ENCODE measurements around the gene PPM1H.
A peak's percentile ranks its signal among the peaks of the same experiment; 100 is the strongest.
"Not testable (repeated sequence)": the region's sequence is repeated elsewhere in the genome, so short reads cannot be mapped to it uniquely, and the experiment has no call there.

Gene PPM1H

DNA sequence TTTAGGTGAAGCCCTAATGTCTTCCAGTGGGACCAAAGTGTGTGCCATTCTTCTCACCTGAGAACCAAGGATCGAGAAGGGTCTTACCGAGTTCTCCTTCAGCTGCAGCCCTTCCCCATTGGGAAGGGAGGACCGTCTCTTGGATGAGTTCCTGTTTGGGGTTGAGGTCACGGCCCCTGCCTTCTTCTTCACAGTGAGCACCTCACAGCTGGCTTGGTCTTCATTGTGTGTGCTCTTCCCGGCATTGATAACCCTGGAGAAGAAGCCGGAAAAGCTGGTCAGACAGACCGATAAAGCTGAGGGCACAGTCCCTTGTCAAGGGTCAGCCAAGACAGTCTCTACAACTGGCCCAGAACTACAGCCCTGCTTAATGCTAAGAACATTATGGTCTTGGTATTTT lies 102.9 kb downstream of the PPM1H start:
- no peak for DNase-seq

DNA sequence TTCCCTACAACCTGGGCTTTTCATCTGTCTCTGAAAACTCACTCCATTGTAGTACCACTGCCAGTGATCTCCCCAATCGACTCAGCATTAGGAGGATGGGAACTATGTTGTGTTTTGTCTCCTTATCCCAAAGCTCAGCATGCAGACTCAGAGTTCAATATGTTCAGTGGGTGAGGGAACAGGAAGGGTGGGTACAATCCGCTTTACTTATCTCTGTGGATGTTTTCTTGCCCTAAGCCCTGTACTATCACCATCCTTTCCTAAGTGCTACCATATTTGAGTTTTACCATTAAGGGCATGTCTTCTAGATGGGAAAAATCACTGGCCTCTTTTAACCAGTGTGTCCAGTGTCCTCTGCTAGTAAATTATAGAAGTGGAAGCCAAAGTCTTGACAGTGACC lies 107.1 kb downstream of the PPM1H start:
- DNase-seq: no peak

DNA sequence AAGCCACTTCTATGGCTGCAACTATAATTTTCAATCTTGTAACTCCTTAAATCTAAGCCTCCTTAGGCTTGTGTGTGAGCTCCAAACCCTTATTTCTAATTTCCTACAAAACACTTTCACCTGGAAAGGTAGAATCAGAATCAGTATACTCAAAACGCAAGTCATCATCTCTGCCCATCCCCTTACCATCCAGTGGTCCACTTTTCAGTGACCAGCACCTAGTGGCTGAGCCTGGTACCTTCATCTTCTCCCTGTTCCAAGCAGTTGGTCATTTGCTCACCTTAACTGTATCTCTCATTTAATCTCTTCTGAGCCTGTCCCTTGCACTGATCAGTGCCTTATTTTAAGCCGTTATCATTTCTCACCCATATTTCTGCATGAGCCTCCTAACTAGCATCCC lies 107.9 kb downstream of the PPM1H start:
- DNase-seq: no peak

DNA sequence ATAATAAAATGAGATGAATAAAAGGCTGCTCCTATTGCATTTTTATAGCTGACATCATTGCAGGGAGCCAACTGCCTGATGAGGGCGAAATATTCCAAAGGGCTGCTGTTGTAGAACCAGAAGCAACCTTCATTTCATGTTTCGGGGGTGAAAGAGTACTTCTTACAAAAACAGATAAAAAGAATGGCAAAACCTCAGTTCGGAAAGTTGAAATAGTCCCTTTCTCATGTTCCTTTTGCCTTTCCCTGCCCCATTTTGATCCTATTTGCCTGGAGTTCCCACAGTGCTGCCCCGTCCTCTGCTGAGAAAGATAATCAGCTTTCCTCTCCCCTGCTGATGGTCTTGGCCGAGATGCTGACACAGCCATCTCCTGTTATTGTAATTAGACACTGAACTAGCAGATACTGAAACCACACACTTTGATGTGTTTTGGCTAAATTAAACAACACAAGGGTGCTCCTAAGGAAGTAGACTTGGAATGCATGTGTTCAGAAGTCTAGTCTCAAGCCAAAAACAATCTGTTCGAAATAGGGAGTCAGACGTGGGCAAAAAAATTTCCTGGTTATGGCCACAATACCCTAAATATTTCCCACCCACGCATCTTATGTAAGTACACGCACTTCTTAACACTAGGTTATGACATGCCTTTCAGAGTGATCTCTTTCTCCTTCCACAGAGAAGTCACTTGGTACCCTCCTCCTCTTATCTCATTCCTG lies 117.2 kb downstream of the PPM1H start:
- DNase-seq: no peak

DNA sequence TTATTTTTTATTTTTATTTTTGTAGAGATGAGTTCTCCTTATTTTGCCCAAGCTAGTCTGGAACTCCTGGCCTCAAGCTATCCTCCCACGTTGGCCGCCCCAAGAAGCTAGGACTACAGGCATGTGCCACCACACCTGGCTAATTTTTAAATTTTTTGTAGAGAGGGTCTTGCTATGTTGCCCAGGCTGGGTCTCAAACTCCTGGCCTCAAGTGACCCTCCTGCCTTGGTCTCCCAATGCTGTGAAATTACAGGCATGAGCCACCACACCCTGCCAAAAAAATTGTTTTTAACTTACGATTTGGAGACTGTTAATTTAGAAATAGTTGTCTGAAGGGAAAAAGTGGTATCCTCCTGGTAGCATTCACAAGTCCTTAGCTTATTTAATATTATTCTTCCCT lies 120.7 kb downstream of the PPM1H start:
- no peak for DNase-seq

DNA sequence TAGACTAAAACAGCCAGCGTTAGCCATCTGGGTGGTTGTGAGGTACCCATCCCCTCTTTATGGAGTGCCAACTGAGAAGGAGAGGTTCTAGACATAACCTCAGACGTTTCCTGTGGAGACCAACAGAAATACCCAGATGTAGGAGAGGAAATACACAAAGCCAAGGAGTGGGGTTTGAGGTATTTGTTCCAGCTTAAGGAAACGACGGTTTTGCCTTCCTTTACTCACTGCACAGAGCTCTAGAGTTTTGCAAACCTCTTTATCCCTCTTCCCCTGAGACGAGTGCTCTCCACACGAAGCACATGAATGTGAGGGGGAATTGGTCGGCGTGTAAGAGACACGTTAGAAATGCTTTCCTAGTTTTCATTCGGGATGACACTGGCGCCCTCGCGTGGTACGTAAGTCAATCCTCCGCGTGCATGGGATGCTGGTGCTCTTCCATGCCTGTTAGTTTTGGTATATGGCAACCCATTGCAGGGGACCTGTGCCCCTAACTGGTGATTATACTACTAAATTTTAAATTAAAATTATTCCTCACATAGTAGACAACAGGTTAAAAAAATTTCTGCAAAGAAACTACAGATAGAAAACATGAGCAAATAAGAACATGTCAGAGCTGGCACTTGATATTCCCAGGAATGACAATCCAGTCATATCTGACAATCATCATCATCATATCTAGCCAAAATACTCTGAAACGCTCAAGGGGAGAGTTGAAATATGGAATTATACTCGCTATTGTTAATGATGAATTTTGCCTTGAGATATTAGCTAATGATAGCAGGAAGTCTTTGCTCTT lies 121.7 kb downstream of the PPM1H start:
- DNase-seq: no peak

DNA sequence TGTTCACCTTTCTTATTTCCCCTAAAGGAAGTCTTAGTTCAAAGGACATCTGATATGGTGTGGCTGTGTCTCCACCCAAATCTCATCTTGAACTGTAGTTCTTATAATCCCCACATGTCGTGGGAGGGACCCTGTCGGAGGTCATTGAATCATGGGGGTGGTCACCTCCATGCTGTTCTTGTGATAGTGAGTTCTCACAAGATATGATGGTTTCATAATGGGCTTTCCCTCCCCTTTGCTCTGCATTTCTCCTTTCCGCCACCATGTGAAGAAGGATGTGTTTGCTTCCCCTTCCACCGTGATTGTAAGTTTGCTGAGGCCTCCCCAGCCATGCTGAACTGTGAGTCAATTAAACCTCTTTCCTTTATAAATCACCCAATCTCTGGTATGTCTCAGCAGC lies 123.5 kb downstream of the PPM1H start:
- DNase-seq: not testable (repeated sequence)

DNA sequence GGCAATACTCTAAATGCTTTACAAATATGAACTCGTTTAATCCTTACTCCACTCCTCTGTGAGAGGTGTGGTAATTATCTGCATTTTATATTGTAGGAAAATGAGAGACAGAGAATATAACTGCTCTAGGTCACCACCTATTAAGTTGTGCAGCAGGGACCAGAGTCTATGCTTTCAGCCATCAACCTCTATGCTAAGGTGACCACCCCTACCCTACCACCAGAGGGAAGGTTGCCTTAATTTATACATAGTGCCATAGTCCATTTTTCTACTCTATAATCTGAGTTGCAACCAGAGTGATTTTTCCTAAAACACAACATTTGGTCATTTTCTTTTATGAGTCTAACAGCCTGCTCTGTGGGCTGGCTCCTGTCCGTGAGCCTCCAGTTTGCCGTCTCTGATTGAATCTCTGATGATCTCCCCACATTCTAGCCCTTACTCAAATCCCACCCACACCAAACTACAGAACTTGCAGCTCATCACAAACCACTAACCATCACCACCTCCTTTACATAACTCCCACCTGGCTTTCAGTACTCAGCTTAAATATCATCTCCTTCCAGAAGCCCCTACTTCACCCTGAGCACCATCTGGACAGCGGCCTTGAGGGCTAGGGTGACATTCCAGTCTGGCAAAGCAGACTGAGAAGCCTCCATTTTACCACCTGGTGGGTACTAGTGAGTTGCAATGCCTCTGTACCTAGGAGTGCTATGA lies 126.6 kb downstream of the PPM1H start:
- no peak for DNase-seq

DNA sequence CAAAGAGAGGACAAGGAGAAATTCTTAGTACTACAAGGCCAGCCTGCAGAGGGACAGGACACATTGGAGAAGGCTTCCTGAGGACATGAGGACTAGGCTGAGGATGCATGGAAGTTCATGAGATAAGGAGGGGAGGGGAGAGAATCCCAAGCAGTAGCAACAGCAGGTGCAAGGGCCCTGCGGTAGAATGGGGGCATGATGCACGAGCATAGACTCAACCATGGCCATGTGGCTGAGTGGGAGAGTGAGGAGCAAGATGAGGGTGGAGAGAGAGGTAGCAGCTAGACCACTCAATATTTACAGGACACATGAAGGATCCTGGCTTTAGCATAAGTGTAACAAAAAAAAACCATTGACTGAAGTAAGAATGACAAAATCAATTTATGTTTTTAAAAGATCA lies 128.1 kb downstream of the PPM1H start:
- no peak for DNase-seq

DNA sequence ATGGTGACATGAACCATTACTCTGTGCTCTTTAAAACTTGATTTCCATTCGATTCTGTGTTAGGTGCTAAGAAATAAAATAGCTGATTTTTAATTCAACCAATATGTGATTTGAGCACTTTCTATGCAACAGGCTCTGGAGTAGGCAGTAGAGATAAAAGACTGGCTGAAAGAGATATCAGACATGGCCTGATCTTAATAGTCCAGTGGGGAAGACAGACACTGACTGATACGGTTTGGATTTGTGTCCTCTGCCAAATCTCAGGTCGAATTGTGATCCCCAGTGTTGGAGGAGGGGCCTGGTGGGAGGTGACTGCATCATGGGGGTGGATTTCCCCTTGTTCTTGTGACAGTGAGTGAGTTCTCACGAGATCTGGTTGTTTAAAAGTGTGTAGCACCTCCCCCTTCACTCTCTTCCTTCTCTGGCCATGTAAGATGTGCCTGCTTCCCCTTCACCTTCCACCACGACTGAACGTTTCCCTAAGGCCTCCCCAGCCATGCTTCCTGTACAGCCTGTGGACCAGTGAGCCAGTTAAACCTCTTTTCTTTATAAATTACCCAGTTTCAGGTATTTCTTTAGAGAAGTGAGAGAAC lies 128.6 kb downstream of the PPM1H start:
- no peak for DNase-seq

DNA sequence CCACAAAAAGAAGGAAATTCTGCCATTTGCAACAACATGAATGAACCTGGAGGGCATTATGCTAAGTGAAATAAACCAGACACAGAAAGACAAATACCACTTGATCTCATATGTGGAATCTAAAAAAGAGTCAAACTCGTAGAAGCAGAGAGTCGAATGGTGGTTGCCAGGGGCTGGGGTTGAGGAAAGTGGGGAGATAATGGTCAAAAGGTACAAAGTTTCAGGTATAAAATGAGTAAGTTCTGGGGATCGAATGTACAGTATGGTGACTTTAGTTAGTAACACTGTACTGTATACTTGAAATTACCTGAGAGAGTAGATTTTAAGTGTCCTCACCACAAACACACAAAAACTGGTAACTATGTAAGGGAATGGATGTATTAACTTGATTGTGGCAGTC lies 129.4 kb downstream of the PPM1H start:
- no peak for DNase-seq

DNA sequence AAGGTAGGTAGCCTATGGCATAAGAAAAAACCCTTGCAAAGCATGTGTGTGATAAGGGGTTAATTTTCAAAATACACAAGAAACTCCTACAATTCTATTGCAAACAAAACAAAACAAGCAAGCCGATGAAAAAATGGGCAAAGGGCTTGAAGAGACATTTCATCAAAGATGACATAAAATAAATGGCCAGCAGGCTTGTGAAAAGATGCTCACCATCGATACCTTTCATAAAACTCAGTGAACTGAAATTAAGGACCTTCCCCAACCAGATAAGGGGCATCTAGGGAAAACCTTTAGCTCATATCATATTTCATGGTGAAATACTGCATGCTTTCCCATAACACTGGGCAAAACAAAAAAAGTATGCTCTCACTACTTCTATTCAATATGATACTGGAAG lies 131.2 kb downstream of the PPM1H start:
- DNase-seq: no peak

DNA sequence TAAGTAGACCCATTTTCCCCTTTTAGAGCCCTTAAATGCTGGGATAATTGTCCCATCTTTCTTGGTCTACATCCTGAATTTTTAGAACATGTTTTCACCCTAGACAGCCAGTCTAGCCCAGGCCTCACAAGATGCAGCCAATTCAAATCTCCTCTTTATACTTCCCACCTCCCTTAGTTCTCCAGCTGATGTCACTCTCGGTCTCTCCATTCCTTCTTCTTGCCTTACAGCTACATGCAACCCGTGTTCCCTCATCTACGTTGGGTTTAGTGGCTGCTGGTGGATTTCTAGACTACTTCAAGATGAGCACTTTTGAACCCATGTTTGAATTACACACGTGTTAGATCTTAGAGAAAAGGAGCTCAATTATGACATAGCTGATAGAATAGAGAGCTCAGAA lies 132.0 kb downstream of the PPM1H start:
- DNase-seq: no peak

DNA sequence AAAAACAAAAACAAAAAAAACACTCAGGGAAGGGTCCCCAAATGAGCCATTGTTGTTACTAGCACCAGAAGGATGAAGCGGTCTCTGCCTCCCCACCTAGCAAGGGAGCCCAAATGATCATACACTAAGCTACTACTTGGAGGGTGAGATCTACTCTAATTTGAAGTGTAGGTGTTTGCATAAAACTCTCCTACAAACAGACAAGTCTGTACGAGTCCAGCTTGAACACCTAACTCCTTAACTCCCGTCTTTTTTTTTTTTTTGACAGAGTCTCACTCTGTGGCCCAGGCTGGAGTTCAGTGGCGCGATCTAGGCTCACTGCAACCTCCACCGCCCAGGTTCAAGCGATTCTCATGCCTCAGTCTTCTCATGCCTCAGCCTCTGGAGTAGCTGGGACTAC lies 132.6 kb downstream of the PPM1H start:
- no peak for DNase-seq

DNA sequence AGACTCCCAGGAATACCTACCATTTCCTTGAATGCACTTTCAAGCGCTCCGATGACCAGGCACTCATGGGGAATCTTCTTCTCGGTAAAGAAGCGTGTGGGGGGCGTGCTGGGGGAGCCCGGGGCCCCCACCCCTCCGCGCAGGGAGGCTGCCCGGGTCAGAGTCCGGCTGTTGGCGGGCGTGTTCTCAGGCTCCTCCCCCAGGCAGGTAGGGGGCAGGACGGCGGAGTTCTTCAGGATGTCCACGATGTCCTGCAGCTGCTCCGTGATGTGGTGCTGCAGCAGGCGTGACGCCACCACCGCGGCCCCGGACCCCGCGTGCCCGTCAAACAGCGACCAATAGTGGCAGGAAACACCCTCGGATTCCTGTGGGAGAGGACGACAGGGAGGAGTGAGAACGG lies 133.2 kb downstream of the PPM1H start:
- DNase-seq: no peak

DNA sequence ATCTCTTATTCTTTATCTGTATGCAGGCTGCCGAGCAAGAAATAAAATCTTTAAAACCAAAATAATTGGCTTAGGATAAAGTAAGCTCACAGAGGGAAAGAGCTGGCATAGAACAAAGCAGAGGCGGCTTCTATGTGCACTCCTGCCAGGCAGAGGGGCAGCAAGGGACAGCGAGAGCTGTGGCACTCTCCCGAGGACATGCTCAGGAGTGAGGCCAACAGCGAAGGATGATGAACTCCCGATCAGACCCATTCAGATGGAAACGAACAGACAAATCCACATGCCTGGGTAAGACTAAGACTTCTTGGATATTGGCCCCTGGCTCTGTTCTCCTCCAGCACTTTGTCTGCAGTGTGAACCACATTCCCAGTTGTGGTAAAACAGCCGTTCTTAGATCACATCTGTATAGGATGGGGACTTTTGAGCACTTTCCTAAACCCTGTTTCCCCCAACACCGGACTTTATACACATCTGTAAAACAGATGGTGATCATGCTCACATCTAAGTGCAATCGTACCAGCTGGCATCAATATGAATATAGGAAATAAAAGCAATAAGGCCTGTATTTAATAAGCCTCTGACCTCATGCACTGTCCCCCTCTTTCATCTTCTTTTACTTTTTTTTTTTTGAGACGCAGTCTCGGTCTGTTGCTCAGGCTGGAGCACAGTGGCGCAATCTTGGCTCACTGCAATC lies 134.1 kb downstream of the PPM1H start:
- DNase-seq: no peak

DNA sequence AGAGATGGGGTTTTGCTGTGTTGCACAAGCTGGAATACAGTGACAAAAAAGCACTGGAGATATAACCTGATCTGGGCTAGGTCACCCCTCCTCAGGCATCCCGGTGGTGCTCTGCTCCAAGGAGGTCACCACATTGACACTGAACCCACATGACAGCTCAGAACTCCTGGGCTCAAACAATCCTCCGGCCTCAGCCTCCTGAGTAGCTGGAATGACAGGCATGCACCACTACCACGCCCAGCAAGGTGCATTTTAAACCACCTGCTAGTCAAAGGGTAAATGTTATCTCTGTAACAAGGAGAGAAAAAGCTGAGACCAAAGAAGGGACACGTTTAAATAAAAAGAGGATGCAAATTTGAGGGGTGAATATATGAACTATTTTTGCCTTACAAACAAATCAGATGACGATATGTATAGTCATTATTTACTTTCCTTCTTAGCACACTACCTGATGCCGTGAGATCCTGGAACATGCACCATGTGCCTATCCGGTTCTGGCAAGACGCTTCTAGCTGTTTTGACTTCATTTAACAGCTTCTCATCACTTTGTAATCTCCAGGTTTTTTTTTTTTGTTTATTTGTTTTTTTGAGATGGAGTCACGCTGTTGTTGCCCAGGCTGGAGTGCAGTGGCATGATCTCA lies 135.1 kb downstream of the PPM1H start:
- DNase-seq: no peak

DNA sequence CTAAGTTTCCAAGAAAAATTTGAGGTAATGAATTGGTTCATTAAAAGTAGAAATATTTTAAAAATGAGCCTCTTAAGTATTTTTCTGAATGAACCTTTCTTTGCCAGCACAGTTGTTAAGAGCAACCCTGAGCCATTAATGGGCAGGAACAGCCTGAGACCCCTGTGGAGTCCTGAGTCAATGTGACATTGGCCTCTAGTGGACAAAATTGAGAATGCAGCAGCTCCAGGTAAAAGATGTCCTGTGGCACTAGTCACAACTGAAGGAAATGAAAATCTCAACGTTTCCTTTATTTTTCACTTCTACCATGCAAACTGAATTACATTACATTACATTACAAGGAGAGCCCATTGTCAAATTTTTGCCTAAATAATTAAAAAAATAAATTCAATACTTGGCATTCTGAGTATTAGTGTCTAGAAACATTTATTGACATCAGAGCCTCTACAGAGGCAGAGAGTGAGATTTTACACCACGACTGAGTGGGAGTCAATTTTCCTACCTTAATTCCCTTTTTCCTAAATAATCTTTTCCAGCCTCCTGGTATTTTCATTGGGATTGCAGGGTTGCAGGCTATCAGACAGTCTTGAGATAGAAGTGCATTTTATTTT lies 135.7 kb downstream of the PPM1H start:
- peak; percentile 9 for DNase-seq

DNA sequence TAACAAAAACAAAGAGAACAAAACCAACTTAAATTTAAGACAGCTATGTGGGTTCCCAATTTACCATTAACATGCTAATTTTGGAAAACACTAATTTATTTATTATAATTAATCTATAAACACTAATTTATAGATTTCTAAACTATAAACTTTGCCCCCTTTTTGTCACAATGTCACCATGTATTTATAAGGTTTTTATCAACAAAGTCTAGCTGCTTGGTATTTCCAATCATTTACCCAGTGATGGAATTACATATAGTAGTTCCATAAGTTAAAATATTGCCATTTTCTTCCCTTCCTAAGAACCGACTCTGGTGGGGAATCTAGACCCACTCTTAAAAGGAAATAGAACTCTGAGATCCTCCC lies 140.7 kb downstream of the PPM1H start:
- no peak for DNase-seq

DNA sequence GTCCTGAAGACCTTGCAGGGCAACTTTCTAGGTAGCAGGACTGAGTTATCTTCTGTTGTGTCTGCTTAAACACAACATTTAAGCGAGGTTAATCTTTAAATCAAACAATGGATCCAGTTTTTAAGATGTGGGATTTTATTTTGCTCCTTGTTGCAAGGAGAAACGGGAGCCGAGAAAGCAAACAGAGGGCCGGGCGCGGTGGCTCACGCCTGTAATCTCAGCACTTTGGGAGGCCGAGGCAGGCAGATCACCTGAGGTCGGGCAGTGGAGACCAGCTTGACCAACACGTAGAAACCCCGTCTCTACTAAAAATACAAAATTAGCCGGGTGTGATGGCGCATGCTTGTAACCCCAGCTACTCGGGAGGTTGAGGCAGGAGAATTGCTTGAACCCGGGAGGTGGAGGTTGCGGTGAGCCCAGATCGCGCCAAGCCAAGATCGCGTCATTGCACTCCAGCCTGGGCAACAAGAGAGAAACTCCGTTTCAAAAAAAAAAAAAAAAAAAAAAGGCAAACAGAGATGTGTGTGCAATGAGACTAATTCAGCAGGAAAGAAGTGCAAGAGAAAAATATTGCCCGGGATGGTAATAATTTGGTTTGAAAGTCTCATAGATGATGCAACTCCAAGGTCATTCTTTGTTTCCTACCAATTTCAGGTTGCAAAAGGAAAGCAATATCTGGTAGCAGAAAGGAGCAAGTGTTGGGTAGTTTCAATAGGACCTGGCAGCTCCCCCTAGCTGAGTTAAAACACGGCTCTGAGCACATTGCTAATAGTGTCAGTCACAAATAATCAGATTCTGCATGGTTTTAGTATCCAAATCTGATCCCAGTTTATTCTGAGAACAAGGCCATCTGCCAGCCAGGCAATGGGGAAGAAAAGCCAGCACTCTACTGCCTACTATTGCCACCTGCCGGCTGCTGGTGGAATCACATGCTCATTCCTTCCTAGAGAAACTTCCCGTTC lies 141.4 kb downstream of the PPM1H start:
- peak; percentile 52 for DNase-seq

All from effector CD8-positive, alpha-beta T cell (primary cell).